Upper lobe of right lung (tissue), 1 donor: ENCODE measurements around the gene ANO1. TPM values are rescaled to one million over a fixed set of nuclear protein-coding genes. Genes with fewer than 3 reads are reported as not detected.
A peak's percentile ranks its signal among the peaks of the same experiment; 100 is the strongest.
"Not testable (repeated sequence)": the region's sequence is repeated elsewhere in the genome, so short reads cannot be mapped to it uniquely, and the experiment has no call there.

Source experiments
- ATAC-seq: fragments of 200-7000 bp; cut with Tn5 transposase; one replicate; pipeline ENCODE4 v1.9.1; 2020; ENCODE audit warnings: mild to moderate bottlenecking, moderate library complexity
- DNase-seq: peaks from one replicate; pipeline ENCODE4 v3.0.0-alpha.2; 2020
- H3K27ac ChIP-seq: fragments of 200-600 bp; one replicate; pipeline ENCODE4 v1.8.0; 2022
- H3K27me3 ChIP-seq: fragments of 200-600 bp; one replicate; pipeline ENCODE4 v1.8.0; 2022; ENCODE audit warnings: mild to moderate bottlenecking
- H3K36me3 ChIP-seq: fragments of 200-600 bp; one replicate; pipeline ENCODE4 v1.8.0; 2022
- H3K4me1 ChIP-seq: fragments of 200-600 bp; one replicate; pipeline ENCODE4 v1.8.0; 2022
- H3K4me3 ChIP-seq: fragments of 200-600 bp; one replicate; pipeline ENCODE4 v1.8.0; 2022; ENCODE audit warnings: mild to moderate bottlenecking
- H3K9me3 ChIP-seq: fragments of 200-600 bp; one replicate; pipeline ENCODE4 v1.8.0; 2022
- CTCF ChIP-seq: fragments of 200-600 bp; IDR thresholded peaks from one replicate; pipeline ENCODE4 v1.8.0; 2022; ENCODE audit warnings: antibody characterized with exemption
- intact Hi-C: fragments of 100-400 bp; cut with DNase I; formaldehyde crosslinking; loops from one replicate; pipeline ENCODE4 v1.11.0; 2022
- total RNA-seq: library from RNA; stranded (reverse); fragmentation: NEBNext Ultra II Directional; extraction: Animal tissue kit (Norgen Biotek cat#: 25700); gene quantifications from one replicate; pipeline ENCODE4 v1.2.1, GENCODE V29; 2021
- donor health status: DM: no; HTN: yes; CAD: no; lungs with severe emphysema.

Gene ANO1
- total RNA-seq, 1 donor from 2014 or later: 16.8 TPM

GRCh38 chr11:70210051-70210501 is 132.0 kb downstream of the ANO1 start:
- ATAC-seq (no peak), DNase-seq (no peak)
- H3K9me3 ChIP-seq: no peaks in the 10 kb centered on the region

GRCh38 chr11:70210530-70210929 is 132.4 kb downstream of the ANO1 start:
- intact Hi-C loops: no loop called here
- ATAC-seq (no peak), DNase-seq (no peak)
- H3K36me3 ChIP-seq: peaks cover 35% of the 10 kb centered on the region
- no peak for TF ChIP-seq CTCF
- H3K27ac ChIP-seq: no peak overlapping the region
- H3K9me3 ChIP-seq: no peaks in the 10 kb centered on the region
- H3K4me1 ChIP-seq: no peaks in the 10 kb centered on the region
- no peaks in the 10 kb centered on the region for H3K27me3 ChIP-seq
- no peak overlapping the region for H3K4me3 ChIP-seq

More at GRCh38 chr11:70210051-70210501, 132.0 kb downstream of the ANO1 start:
- Histone ChIP-seq H3K4me3 (no peak overlapping the region), H3K27me3 (no peaks in the 10 kb centered on the region), H3K36me3 (peaks cover 35% of the 10 kb centered on the region), H3K27ac (no peak overlapping the region), H3K4me1 (peaks cover 4% of the 10 kb centered on the region)
- intact Hi-C loops: no loop called here
- no peak for TF ChIP-seq CTCF

GRCh38 chr11:70212227-70212811 is 134.2 kb downstream of the ANO1 start:
- H3K27ac ChIP-seq: no peak overlapping the region
- H3K27me3 ChIP-seq: no peaks in the 10 kb centered on the region
- DNase-seq (no peak), ATAC-seq (peak; percentile 78)
- intact Hi-C loops: no loop called here
- H3K4me3 ChIP-seq: peak overlapping the region; percentile 25
- TF ChIP-seq CTCF: no peak
- no peaks in the 10 kb centered on the region for H3K9me3 ChIP-seq
- peaks cover 22% of the 10 kb centered on the region for H3K36me3 ChIP-seq
- no peaks in the 10 kb centered on the region for H3K4me1 ChIP-seq

- H3K27ac ChIP-seq, DNase-seq, H3K4me3 ChIP-seq, H3K4me1 ChIP-seq, H3K27me3 ChIP-seq, H3K9me3 ChIP-seq, H3K36me3 ChIP-seq, ATAC-seq, intact Hi-C loops: not testable (repeated sequence)
Observed at GRCh38 chr11:70217388-70217787, 139.3 kb downstream of the ANO1 start.

- ATAC-seq, H3K4me3 ChIP-seq, DNase-seq, H3K4me1 ChIP-seq, H3K27me3 ChIP-seq, H3K27ac ChIP-seq, H3K36me3 ChIP-seq, intact Hi-C loops, H3K9me3 ChIP-seq: not testable (repeated sequence)
Observed at GRCh38 chr11:70218076-70218475, 140.0 kb downstream of the ANO1 start.

GRCh38 chr11:70220136-70220535 is 142.0 kb downstream of the ANO1 start:
- DNase-seq: no peak

More at GRCh38 chr11:70220136-70220535, 142.0 kb downstream of the ANO1 start:
- no peak for ATAC-seq
- H3K27me3 ChIP-seq: no peaks in the 10 kb centered on the region
- H3K36me3 ChIP-seq: no peaks in the 10 kb centered on the region
- H3K27ac ChIP-seq: no peak overlapping the region
- no peaks in the 10 kb centered on the region for H3K9me3 ChIP-seq
- TF ChIP-seq CTCF: no peak
- no peak overlapping the region for H3K4me3 ChIP-seq
- no peaks in the 10 kb centered on the region for H3K4me1 ChIP-seq
- intact Hi-C loops: no loop called here
